ENCODE data around the gene HCN3.
"Not testable (repeated sequence)": the region's sequence is repeated elsewhere in the genome, so short reads cannot be mapped to it uniquely, and the experiment has no call there.

HCN3 gene

DNA sequence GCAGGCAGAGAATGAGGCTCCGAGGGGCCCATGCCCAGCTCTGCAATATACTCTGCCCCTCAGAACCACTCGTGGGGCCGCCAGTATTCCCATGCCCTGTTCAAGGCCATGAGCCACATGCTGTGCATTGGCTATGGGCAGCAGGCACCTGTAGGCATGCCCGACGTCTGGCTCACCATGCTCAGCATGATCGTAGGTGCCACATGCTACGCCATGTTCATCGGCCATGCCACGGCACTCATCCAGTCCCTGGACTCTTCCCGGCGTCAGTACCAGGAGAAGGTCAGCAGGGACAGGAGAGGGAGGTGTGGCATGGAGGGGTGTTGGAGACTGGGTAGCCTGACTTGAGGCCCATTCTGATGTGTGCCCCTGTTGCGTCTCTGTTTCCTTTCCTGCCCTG is 7.2 kb downstream of the HCN3 start:
- DNase-seq (ENCODE audit: low read depth in 2 of 2, low spot score in 1 of 2) = no peak

DNA sequence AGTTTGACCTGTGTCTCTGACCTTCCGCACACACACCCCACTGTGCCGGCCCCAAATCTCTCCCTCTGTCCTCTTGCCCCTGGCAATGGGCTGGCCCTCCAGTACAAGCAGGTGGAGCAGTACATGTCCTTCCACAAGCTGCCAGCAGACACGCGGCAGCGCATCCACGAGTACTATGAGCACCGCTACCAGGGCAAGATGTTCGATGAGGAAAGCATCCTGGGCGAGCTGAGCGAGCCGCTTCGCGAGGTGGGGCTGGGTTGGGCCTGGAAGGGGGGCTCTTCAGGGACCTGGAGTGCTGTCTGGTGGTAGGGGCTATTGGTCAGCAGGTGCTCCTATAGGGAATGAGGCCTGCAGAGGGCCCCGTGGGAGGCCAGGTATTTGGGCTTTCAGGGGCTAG is 7.8 kb downstream of the HCN3 start:
- DNase-seq (ENCODE audit: low read depth in 2 of 2, low spot score in 1 of 2) = no peak

DNA sequence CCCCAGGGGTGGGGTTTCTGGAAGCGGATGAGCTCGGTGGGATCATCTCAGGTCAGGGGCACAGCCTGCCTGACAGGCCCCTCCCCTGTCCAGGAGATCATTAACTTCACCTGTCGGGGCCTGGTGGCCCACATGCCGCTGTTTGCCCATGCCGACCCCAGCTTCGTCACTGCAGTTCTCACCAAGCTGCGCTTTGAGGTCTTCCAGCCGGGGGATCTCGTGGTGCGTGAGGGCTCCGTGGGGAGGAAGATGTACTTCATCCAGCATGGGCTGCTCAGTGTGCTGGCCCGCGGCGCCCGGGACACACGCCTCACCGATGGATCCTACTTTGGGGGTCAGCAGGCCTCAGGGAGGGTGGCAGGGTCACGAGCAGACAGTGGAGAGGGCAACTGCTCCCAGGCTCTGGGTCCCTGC is 8.4 kb downstream of the HCN3 start:
- no peak for DNase-seq (ENCODE audit: low read depth in 2 of 2, low spot score in 1 of 2)

DNA sequence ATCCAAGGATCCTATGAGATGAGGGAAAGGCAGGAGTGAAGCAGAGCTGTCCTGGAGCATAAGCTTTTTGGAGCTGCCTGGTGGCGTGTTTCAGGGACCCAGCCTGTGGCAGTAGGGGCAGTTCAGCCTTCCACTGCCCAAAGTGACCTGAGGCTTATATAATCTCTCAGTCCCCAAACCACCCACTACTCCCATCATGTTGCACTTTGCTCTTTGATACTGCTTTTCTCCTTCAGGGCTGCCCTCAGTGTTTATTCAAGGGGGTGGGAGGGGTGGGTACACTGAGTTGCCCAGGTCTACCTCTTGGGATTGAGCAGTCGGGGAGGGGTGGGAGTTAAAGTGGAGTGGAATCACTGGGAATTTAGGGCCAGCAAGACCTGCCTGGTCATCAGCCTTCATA is 9.3 kb downstream of the HCN3 start:
- no peak for DNase-seq (ENCODE audit: low read depth in 2 of 2, low spot score in 1 of 2)

DNA sequence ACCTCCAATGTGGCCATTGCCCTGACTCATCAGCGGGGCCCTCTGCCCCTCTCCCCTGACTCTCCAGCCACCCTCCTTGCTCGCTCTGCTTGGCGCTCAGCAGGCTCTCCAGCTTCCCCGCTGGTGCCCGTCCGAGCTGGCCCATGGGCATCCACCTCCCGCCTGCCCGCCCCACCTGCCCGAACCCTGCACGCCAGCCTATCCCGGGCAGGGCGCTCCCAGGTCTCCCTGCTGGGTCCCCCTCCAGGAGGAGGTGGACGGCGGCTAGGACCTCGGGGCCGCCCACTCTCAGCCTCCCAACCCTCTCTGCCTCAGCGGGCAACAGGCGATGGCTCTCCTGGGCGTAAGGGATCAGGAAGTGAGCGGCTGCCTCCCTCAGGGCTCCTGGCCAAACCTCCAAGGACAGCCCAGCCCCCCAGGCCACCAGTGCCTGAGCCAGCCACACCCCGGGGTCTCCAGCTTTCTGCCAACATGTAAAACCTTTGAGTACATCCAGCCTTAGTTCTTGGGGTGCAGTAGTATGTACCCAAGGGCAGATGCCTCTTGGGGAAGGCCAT is 10.8 kb downstream of the HCN3 start:
- no peak for DNase-seq (ENCODE audit: low read depth in 2 of 2, low spot score in 1 of 2)

DNA sequence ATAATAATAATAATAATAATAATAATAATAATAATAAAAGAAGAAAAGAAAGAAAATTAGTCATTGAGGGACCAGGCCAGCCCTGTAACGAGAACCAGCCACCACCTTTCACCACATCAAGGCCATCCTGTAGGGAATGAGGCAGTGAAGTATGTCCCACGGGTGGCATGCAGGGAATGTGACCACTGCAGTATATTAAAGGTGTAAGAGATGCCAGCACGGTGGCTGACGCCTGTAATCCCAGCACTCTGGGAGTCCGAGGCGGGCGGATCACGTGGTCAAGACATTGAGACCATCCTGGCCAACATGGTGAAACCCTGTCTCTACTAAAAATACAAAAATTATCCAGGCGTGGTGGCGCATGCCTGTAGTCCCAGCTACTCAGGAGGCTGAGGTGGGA is 13.7 kb downstream of the HCN3 start:
- DNase-seq (ENCODE audit: low read depth in 2 of 2, low spot score in 1 of 2) = not testable (repeated sequence)

DNA sequence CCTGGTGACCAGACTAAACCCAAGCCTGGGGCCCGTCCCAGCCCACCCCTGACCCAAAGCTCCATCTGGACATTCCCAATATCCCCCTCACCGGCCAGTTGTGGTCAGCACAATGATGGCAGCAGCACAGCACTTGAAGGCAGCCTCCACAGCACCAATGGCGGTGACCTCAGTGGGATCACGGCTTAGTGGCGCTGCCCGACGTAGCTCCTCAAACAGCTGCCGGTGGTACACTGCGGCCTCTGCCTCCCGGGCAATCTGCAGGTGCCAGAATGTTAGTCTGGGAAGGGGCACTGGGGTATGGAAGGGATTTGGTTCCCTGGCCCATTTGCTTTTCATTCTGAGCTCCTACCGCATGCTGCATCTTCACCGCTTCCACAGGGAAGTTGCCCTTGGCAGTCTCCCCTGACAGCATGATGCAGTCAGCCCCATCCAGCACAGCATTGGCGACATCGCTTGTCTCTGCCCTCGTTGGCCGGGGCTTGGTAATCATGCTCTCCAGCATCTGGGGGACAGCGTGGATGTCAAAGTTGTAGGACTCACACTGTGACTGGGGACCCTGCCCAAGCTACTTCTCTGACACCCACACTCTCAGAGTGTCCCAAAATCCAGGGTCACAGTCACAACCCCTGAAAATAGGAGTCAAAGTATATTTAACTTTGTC is 16.0 kb downstream of the HCN3 start:
- DNase-seq (ENCODE audit: low read depth in 2 of 2, low spot score in 1 of 2) = no peak

DNA sequence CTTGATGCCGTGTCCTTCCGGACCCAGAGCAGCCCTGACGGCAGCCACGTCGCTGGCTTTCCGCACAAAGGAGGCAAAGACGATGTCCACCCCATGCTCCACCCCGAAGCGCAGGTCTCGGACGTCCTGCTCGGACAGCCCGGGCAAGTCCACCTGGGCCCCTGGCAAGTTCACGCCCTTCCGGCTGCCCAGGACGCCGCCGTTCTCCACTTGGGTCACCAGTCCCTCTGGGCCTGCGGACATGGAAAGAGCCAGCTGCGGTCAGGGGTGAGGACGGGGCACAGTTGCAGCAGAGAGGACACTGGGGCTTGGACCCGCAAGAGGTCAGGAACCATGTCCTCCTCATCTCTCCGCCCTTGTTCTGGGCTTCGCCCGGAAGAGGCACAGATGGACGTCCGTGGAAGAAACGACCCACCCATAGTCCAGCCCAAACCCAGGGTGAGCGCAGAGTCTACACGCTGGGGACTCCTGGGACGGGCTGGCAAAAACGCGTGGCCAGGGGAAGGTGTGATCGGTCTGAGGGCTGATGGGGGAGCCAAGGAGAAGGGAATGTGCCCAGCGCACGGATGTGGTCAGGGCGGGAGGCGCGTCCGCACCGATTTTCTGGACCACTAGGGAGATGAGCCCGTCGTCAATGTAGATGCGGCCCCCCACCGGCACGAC is 17.4 kb downstream of the HCN3 start:
- DNase-seq (ENCODE audit: low read depth in 2 of 2, low spot score in 1 of 2) = no peak

DNA sequence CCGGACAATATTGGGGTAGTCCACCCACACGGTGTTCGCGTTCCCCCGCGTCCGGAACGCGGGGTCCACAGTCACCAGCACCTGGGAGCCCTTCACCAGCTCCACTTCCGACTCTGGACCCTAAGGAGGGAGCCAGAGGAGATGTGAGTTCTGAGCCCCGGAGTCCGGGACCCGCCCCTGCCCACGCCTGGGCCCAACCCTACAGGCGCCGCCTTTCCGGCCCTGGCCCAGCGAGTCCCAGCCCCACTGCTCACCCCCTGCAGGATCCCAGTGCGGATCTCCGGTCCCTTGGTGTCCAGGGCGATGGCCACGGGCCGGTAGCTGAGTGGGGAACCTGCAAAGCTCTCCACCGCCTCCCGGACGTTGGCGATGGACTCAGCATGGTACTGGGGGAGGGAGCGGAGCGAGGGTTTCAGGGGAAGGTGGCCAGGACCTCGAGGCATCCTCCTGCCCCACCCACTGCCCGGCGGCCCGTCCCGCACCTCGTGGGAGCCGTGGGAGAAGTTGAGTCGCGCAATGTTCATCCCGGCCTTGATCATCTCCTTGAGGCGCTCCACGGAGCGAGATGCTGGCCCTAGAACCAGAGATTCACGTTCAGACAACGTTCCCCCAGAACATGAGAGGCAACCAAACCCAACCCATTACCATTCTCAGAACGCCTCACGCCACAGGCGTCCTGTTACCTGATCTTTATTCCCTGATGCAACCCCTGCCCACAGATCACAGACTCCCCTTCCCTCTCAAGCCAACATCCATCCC is 18.1 kb downstream of the HCN3 start:
- DNase-seq (ENCODE audit: low read depth in 2 of 2, low spot score in 1 of 2) = no peak

DNA sequence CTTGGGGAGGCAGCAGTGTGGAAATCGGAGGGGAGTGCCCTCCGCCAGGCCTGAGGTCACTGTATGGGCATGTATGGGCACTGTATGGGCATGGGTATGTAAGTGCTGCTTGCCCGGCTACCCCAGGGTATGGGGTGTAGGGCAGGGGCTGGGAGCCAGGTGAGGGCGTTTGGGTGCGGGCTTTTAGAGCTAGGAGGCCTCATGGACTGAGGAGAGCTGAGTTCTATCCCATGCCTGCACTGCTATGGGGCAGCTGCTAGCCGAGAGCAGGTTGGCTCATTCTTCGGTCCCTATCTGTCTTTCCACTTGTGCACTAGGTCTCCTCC is 18.6 kb downstream of the HCN3 start:
- no peak for DNase-seq (ENCODE audit: low read depth in 2 of 2, low spot score in 1 of 2)

DNA sequence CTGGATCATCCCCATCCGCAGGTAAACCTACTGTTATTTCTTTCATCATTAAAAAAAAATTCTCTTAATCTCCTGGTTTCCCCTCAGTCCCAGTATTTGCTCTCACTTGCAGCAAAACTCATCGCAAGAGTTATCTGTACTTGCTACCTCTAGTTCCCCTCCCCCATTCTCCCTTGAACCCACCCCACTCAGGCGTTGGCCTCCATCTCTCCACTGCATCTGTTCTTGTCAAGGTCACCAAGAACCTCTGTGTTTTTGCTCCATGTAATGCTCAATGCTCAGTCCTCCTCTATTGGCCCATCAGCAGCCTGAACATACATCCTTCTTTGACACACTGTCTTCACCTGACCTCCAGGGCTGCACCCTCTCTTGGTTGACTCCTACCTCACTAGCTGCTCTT is 19.4 kb downstream of the HCN3 start:
- no peak for DNase-seq (ENCODE audit: low read depth in 2 of 2, low spot score in 1 of 2)

DNA sequence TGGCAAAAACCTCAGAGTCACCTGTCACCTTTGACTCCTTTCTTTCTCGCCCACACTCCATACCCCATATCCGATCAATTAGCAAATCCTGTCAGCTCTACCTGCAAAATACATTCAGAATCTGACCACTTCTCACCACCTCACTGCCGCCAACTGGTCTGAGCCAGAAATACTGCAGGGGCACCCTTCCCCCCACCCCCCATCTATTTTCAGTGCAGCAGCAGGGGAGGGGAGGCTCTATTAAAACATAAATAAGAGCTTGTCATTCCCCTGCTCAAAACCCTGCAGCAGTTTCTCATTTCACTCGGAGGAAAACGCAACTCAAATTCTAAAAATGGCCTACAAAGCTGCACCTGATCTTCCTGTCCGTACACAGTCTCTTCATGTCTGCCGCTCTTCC is 20.1 kb downstream of the HCN3 start:
- DNase-seq (ENCODE audit: low read depth in 2 of 2, low spot score in 1 of 2) = no peak

DNA sequence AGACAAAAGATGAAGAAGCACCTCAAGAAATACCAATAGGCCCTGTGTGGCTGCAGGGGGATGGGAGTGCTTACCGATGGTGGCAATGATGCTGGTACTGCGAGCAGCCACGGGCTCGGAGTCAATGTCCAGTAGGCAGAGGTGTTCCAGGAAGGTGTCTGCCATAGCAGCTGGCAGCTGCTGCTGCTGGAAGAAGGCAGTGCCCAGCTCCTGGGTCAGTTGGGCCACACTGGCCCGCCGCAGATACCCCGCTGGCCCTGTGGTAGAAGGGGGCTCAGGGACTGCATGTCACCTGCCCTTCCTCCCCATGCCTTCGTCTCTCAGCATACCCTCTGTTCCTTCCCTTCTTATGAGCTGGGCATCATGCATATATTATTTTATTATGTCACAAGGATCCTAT is 22.8 kb downstream of the HCN3 start:
- no peak for DNase-seq (ENCODE audit: low read depth in 2 of 2, low spot score in 1 of 2)

DNA sequence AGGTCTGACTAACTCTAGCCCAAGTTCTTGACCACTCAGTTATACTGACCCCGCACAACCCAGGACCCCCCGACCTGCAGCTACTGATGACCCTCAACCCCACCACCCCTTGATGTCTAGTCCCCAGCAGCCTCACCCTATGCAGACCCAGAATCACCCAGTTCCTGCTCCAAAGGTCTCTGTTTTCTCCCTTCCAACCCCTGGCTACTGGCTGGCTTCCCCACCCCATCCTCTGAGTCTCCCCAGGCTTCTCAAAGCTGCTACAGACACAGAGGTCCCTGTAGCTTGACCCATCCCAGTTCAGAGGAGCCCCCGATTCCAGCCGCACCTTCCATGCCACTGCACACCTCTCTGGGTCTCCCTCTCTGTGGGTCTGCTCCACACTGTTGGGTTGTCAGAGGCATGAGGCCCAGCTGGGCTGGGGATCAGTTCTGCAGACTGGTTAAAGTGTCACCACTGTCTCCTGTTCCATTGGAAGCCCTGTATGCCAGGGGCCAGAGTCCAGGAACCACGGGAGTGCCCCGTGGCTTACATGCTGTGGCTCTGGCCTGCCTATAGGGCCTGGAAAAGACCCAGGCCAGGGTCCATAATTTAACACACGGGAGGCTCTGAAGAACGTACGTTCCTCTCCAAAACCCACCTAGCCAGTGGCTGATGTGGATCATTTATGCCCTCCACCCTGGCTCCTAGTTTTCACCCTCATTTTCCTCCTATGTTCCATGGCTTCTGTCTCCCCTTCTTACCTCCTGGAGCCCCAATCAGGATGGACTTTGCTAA is 23.5 kb downstream of the HCN3 start:
- DNase-seq (ENCODE audit: low read depth in 2 of 2, low spot score in 1 of 2) = no peak

DNA sequence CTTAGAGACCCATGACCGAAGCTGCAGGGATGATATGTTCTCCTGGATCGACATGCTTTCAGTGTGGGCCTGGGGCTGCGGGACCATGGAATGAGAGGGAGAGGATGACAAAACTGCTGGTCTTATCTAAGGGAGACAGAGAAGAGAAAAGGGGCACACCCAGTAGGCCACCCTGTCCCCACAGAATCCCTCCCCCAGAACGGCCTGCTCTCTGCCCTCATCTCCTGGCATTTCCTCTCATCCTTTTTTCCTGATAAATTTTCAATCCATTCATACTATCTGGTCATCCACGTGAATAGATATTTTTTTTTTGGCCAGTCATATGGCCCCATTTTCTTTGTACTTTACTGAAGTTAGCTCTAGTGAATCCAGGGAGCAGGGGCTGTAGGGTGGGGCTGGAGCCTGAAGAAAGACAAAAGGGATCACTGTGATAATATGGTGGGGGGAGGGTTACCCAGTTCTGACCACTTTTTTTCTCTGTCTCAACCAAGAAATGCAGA is 24.1 kb downstream of the HCN3 start, which contains the start of gene PKLR:
TSS of gene PKLR (minus strand) at position 97 of the 500 bp plus-strand sequence. CDS start at position 54, 43 bp downstream.
- DNase-seq (ENCODE audit: low read depth in 2 of 2, low spot score in 1 of 2) = no peak

DNA sequence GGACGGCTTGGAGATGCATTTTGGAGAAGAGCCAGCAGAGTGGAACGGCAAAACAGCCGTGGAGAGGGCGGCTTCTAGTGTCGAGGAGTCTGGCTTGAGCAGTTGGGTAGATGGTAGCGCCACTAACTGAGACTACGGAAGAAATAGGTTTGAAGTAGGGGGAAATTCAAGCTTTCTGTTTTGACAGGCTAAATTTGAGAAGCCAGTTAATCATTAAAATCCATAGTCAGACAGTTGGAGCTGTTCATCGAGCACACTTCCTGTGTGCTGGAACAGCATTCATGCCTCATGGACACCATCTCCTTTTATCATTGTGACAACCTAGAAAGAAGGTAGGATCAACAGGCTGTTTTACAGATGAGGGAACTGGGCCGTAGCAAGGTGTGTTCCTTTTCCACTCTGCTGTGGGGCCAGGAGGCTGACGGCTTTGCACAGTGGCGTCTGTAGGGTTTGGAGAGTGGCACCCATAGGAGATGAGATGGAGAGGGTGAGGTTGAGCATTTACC is 27.3 kb downstream of the HCN3 start:
- DNase-seq (ENCODE audit: low read depth in 2 of 2, low spot score in 1 of 2) = no peak

DNA sequence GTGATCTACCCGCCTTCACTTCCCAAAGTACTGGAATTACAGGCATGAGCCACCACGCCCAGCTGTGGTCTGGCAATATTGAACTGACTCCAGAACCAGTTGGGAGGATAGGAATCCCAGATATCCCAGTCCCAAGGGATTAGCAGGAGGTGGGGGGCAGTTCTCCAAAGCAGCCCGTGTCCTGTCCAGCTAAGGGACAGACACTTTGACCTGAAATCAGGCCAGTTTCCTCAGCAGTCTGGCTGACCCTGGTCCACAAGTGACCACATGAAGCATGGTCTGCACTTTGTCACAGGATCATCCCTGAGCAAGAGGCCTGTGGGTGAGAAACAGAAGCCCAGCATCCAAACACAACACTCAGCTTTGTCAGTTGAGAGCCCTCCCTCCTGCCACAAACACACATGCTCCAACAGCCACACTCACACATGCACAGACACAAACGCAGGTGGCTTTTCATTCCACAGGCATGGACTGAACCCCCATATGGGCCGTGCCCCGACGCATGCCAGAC is 28.7 kb downstream of the HCN3 start:
- no peak for DNase-seq (ENCODE audit: low read depth in 2 of 2, low spot score in 1 of 2)

DNA sequence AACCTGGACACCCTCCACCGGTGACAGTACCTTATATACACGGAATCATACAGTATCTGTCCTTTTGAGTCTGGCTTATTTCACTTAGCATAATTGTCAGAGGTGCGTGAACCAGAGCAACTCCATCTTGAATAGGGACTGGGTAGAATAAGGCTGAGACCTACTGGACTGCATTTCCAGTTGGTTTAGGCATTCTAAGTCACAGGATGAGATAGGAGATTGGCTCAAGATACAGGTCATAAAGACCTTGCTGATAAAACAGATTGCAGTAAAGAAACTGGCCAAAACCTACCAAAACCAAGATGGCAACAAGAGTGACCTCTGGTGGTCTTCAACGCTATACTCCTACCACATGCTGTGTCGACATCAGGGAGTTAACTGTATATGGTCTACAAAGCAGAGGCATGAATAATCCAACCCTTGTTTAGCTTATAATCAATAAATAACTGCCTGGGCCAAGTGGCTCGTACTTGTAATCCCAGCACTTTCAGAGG is 30.0 kb downstream of the HCN3 start:
- DNase-seq (ENCODE audit: low read depth in 2 of 2, low spot score in 1 of 2) = no peak

DNA sequence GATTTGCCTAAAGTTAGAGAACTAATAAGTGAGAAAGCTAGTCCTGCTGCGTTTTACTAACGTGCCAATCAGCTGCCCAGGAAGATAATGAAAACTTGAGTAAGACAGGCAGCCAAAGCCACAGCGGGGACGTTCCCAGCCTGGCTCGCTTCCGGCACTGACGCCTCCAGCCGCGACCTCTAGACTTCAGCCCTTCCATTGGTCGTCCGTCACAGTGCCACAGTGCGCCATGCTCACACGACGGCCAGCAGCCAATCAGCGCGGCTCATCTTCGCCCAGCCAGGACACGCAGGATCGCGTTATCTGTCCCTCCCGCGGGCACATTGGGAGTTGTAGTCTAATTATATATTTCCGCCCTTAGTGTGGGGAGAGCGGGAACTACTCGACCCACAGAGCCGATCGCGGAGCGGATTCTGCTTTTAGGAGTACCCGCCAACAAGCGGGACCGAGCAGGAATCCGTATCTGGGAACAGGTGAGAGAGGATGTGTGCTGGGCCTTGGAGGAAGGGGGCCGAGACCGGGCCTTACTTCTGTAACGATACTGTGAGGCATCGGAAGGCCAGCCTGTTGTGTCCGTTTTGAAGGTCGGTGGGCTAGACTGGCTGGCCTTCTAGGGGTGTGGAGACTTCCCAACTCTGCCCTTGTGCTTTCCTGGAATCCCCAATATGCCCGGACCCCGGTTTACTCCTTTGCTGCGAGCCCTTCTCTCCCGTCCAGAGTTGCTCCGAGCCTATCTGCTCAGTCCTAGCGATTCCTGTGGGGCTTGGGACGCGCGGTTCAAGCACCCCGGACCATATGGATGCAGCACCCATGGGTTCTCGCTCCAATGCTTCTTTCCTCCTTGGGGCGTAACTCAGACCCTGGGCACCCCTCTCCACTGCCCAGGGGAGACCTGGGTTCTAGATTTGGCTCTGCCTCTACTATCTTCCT is 31.5 kb downstream of the HCN3 start, which contains the start of gene FDPS:
TSS of gene FDPS (plus strand) at position 374 of the 930 bp plus-strand sequence. CDS start 924 bp downstream, outside the sequence.
- peak; percentile 89 to 94 for DNase-seq (ENCODE audit: low read depth in 2 of 2, low spot score in 1 of 2)

Data from stimulated activated CD8-positive, alpha-beta memory T cell treated with anti-CD3 and anti-CD28 coated beads, Interleukin-4, amount 100 ng/mL, for 1 hour (primary cell).